SK-N-DZ (cell line): ENCODE data around the gene PLBD2.

Source experiments
- DNase-seq: peaks from one replicate; pipeline ENCODE4 v3.0.0-alpha.2; 2015; ENCODE audit warnings: low spot score

Gene PLBD2

GRCh38 chr12:113416091-113416754 is 57.8 kb downstream of the PLBD2 start:
- DNase-seq, result no peak

- no peak for DNase-seq
These were observed 60.0 kb downstream of the PLBD2 start for GRCh38 chr12:113418213-113418879.

- DNase-seq, result no peak
These were observed 62.7 kb downstream of the PLBD2 start for GRCh38 chr12:113420996-113421595.

GRCh38 chr12:113422030-113422885 is 63.9 kb downstream of the PLBD2 start, which contains the start of gene SDSL:
Gene SDSL, plus strand, starts transcription at chr12:113422380. Its CDS starts 5,603 bp downstream, at chr12:113427983.
- peak; percentile 63 for DNase-seq

GRCh38 chr12:113422886-113423669 is 64.7 kb downstream of the PLBD2 start:
- no peak for DNase-seq

GRCh38 chr12:113424456-113424855 is 66.1 kb downstream of the PLBD2 start:
- DNase-seq, result no peak

- no peak for DNase-seq
These were observed 66.8 kb downstream of the PLBD2 start for GRCh38 chr12:113424915-113425823.

- no peak for DNase-seq
These were observed 67.6 kb downstream of the PLBD2 start for GRCh38 chr12:113425960-113426453.

- no peak for DNase-seq
These were observed 69.5 kb downstream of the PLBD2 start for GRCh38 chr12:113427882-113428281.

GRCh38 chr12:113428482-113428881 is 70.1 kb downstream of the PLBD2 start:
- no peak for DNase-seq

GRCh38 chr12:113432986-113433385 is 74.6 kb downstream of the PLBD2 start:
- no peak for DNase-seq

- DNase-seq, result no peak
These were observed 77.0 kb downstream of the PLBD2 start for GRCh38 chr12:113435367-113435766.

GRCh38 chr12:113436586-113436985 is 78.2 kb downstream of the PLBD2 start:
- no peak for DNase-seq

- DNase-seq, result no peak
These were observed 78.8 kb downstream of the PLBD2 start for GRCh38 chr12:113436993-113437728.

- DNase-seq, result no peak
These were observed 79.3 kb downstream of the PLBD2 start for GRCh38 chr12:113437729-113438100.

- DNase-seq, result no peak
These were observed 80.3 kb downstream of the PLBD2 start for GRCh38 chr12:113438523-113439300.

GRCh38 chr12:113439301-113439597 is 80.9 kb downstream of the PLBD2 start:
- DNase-seq, result no peak

- peak; percentile 68 for DNase-seq
These were observed 81.2 kb downstream of the PLBD2 start for GRCh38 chr12:113439606-113440030.
